Stimulated activated memory B cell treated with anti-CD40 and anti-IgM and Interleukin-4, amounts not matched to agents 10 μg/mL and 1 μg/mL and 100 μg/mL, for 72 hours (primary cell): ENCODE measurements around the gene BZW2.

Experiments used
- ATAC-seq: fragments of 150-1000 bp; cut with Tn5 transposase; 2 replicates; pipeline ENCODE4 v1.10.0; 2021
- H3K27ac Mint-ChIP-seq: one replicate; pipeline ENCODE4 v1.8.0; 2022; ENCODE audit warnings: mild to moderate bottlenecking, mixed read lengths
- H3K27me3 Mint-ChIP-seq: one replicate; pipeline ENCODE4 v1.8.0; 2022; ENCODE audit warnings: mixed read lengths
- H3K36me3 Mint-ChIP-seq: one replicate; pipeline ENCODE4 v1.8.0; 2022; ENCODE audit warnings: mixed read lengths
- H3K4me1 Mint-ChIP-seq: one replicate; pipeline ENCODE4 v1.8.0; 2022; ENCODE audit warnings: mixed read lengths
- H3K4me3 Mint-ChIP-seq: one replicate; pipeline ENCODE4 v1.8.0; 2022; ENCODE audit warnings: mild to moderate bottlenecking, moderate library complexity, mixed read lengths
- H3K9me3 Mint-ChIP-seq: one replicate; pipeline ENCODE4 v1.8.0; 2022; ENCODE audit warnings: mixed read lengths

Gene BZW2

DNA sequence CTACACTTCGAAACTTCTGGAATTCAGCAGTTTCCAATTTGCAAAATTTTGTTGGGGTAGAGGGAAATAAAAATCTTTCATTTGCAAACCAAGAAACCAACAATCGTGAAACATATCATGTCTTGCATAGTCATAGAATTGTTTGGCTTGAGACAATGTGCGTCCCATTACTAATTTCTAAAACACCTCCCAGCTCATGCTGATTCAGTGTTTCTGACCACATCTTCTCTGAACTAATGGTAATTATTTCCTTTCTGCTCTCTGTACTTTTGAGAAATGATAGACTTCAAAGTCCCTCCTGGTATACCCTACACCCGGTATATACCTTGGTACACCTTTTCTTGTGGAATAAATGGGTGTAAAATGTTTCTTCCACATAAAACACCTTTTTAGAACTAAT is 65.7 kb downstream of the BZW2 start:
- H3K4me3 Mint-ChIP-seq, result no peak overlapping the region
- no peaks in the 10 kb centered on the region for H3K4me1 Mint-ChIP-seq
- no peaks in the 10 kb centered on the region for H3K27me3 Mint-ChIP-seq
- H3K27ac Mint-ChIP-seq, result no peak overlapping the region
- H3K36me3 Mint-ChIP-seq, result peaks cover 16% of the 10 kb centered on the region
- no peak for ATAC-seq
- H3K9me3 Mint-ChIP-seq, result peaks cover 2% of the 10 kb centered on the region

DNA sequence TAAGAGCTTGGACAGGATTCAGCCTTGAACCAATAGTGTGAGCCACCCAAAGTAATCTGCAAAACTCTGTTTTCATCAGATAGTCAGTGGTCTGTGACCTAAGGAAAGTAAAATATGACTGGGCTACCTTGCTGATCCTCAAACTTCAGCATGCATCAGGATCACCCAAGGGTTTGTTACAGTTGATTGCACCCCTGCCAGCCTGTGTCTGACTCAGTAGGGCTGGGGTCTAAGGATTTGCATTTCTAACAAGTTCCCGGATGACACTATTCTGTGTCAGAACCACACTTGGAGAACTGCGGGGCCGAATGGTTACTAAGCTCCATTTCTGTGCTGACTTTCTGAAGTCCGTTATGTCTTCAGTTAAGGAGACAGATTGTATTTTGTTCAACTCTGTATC is 66.9 kb downstream of the BZW2 start:
- Mint-ChIP-seq H3K27ac (no peak overlapping the region), H3K4me1 (no peaks in the 10 kb centered on the region), H3K36me3 (peaks cover 11% of the 10 kb centered on the region), H3K9me3 (peaks cover 2% of the 10 kb centered on the region), H3K4me3 (no peak overlapping the region), H3K27me3 (no peaks in the 10 kb centered on the region)
- ATAC-seq, result peak; percentile 75

DNA sequence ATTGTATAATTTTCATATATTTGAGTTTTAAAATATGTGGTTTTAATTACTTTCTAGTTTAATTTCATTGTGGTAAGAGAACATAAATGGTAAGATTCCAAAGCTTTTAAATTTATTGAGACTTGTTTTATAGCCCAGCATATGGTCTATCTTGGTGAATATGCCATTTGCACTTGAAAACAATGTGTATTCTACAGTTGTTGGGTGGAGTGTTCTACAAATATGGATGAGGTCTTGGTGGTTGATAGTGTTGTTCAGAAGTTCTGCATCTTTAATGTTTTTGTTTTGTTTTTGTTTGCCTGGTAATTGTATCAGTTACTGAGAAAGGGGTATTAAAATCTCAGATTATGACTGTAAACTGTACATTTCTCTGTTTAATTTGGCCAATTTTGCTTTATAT is 69.9 kb downstream of the BZW2 start:
- Mint-ChIP-seq H3K9me3 (no peaks in the 10 kb centered on the region), H3K4me1 (no peaks in the 10 kb centered on the region), H3K4me3 (no peak overlapping the region), H3K36me3 (no peaks in the 10 kb centered on the region), H3K27ac (no peak overlapping the region), H3K27me3 (no peaks in the 10 kb centered on the region)
- ATAC-seq, result no peak

DNA sequence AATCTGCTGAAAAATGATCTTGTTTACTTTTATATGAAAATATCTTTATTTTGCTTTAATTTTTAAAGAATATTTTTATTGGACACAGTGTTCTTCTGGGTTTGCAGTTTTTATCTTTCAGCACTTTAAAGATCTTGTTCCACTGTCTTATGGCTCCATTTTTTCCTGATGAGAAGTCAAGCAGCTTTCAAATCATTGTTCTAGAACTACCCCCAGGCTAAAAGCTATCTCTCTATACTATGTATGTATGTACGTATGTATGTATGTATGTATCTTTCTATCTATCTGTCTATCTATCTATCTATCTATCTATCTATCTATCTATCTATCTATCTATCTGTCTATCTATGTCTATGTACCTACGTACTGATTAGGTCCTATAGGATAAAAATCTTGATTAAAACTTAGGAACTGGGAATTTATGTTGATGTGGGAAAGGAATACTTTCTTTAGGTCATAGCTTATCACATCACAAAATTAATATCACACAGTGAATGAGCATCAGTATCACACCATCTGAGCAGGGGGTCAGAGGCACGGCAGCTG is 72.2 kb downstream of the BZW2 start:
- no peaks in the 10 kb centered on the region for H3K9me3 Mint-ChIP-seq
- no peaks in the 10 kb centered on the region for H3K4me1 Mint-ChIP-seq
- H3K27me3 Mint-ChIP-seq, result no peaks in the 10 kb centered on the region
- no peak for ATAC-seq
- no peak overlapping the region for H3K27ac Mint-ChIP-seq
- H3K36me3 Mint-ChIP-seq, result no peaks in the 10 kb centered on the region
- H3K4me3 Mint-ChIP-seq, result no peak overlapping the region

DNA sequence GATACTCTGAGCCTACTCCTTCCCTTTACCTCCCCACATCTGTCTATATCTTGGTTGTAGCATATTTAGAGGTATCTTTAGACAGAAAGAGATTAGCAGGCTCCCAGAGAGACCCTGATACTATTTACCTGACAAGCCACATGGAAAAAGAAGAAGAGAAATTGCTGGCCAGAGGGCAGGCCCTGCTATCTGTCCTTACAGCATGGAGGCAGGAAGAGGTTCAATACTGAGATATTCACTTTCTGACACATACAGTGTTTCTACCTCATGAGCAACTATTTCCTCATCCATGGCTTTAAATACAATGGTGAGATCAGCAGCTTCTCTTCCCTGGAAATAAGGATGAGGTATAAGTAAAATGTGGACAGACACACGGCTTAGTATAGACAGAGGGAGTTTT is 73.7 kb downstream of the BZW2 start:
- Mint-ChIP-seq H3K9me3 (no peaks in the 10 kb centered on the region), H3K4me3 (no peak overlapping the region), H3K4me1 (no peaks in the 10 kb centered on the region), H3K27ac (no peak overlapping the region), H3K36me3 (no peaks in the 10 kb centered on the region), H3K27me3 (no peaks in the 10 kb centered on the region)
- ATAC-seq, result no peak

DNA sequence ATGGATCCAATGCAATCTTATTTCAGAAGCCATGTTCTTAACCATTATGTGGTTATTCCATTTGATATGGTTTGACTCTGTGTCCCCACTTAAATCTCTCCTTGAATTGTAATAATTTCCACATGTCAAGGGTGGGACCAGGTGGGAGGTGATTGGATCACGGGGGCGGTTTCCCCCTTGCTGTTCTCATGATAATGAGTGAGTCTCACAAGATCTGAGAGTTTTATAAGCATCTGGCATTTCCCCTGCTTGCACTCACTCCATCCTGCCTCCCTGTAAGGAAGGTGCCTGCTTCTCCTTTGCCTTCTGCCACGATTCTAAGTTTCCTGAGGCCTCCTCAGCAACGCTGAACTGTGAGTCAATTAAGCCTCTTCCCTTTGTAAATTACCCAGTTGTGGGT is 75.6 kb downstream of the BZW2 start:
- H3K4me1 Mint-ChIP-seq, result no peaks in the 10 kb centered on the region
- H3K27ac Mint-ChIP-seq, result no peak overlapping the region
- no peaks in the 10 kb centered on the region for H3K36me3 Mint-ChIP-seq
- no peak overlapping the region for H3K4me3 Mint-ChIP-seq
- H3K27me3 Mint-ChIP-seq, result no peaks in the 10 kb centered on the region
- ATAC-seq, result no peak
- no peaks in the 10 kb centered on the region for H3K9me3 Mint-ChIP-seq

DNA sequence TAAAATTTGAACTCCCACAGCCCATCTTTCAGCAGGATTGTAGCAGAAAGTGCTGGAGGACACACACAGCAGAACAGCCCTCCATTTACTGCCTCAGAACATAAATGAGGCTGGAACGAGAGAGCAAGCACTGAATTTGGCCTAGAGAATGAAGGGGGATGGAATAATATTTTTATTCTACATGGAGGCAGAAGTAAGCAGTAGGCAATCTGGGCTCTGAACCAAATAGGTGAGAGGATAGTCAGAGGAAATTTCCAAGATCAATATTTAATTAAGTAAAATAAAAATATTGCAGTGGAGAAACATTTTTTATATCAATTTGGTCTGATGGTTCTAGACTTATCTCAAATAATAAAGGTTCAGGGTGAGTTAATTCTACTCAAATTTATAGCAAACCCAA is 78.4 kb downstream of the BZW2 start:
- H3K4me1 Mint-ChIP-seq, result no peaks in the 10 kb centered on the region

DNA sequence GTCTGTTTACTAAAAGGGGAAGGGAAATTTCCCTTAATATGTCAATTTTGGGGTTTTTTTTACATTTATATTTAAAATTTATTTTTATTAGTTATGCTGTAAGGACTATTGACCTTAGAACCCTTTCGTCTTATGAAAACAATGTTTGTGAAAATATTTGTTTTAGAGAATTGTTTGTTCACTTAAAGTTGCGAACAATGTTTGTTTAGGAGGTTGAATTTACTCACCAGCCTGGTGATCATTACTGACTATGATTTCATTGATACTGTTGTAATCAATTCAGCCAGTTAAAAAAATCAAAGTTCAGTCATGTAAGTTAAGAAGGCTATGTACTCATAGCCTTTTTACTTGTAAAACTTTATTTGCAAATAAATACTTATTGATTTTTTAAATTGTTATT is 80.2 kb downstream of the BZW2 start:
- peaks cover 3% of the 10 kb centered on the region for H3K36me3 Mint-ChIP-seq
- H3K4me3 Mint-ChIP-seq, result no peak overlapping the region
- H3K4me1 Mint-ChIP-seq, result no peaks in the 10 kb centered on the region
- no peak overlapping the region for H3K27ac Mint-ChIP-seq
- ATAC-seq, result no peak
- H3K27me3 Mint-ChIP-seq, result no peaks in the 10 kb centered on the region
- H3K9me3 Mint-ChIP-seq, result no peaks in the 10 kb centered on the region

More for the DNA sequence above, 78.4 kb downstream of the BZW2 start:
- no peaks in the 10 kb centered on the region for H3K9me3 Mint-ChIP-seq
- H3K4me3 Mint-ChIP-seq, result no peak overlapping the region
- no peak for ATAC-seq
- H3K27ac Mint-ChIP-seq, result no peak overlapping the region
- H3K36me3 Mint-ChIP-seq, result peaks cover 3% of the 10 kb centered on the region
- H3K27me3 Mint-ChIP-seq, result no peaks in the 10 kb centered on the region

DNA sequence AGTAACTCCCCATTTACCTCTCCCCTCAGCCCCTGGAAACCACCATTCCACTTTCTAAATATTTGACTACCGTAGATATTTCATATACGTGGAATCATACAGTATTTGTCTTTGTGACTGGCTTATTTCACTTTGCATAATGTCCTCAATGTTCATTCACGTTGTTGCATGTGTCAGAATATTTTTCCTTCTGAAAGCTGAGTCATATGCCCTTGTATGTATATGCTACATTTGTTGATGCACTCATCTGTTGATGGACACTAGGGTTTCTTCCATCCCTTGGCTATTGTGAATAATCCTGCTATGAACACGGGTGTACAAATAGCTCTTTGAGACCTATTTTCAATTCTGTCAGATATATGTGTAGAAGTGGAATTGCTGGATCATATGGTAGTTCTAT is 81.8 kb downstream of the BZW2 start:
- Mint-ChIP-seq H3K27ac (no peak overlapping the region), H3K36me3 (peaks cover 3% of the 10 kb centered on the region), H3K9me3 (no peaks in the 10 kb centered on the region), H3K4me1 (peaks cover 6% of the 10 kb centered on the region), H3K4me3 (no peak overlapping the region), H3K27me3 (no peaks in the 10 kb centered on the region)
- no peak for ATAC-seq

DNA sequence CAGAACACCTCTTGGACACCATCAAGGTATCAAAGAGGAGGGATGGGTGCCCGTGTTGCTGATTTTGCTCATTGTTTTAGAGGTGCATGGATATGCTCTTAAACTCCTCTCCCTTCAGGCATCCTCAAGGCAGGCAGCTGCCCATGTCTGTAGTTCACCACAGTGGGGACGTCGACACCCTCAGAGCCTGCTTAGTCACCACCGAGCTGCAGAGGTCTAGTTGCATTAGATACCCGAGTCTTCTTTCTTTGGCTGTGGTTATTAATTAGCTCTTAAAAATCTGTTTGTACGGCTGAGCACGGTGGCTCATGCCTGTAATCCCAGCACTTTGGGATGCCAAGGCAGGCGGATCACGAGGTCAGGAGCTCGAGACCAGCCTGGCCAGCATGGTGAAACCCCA is 82.8 kb downstream of the BZW2 start:
- Mint-ChIP-seq H3K36me3 (peaks cover 3% of the 10 kb centered on the region), H3K9me3 (no peaks in the 10 kb centered on the region), H3K4me3 (no peak overlapping the region), H3K27ac (no peak overlapping the region), H3K4me1 (peaks cover 6% of the 10 kb centered on the region), H3K27me3 (no peaks in the 10 kb centered on the region)
- no peak for ATAC-seq

DNA sequence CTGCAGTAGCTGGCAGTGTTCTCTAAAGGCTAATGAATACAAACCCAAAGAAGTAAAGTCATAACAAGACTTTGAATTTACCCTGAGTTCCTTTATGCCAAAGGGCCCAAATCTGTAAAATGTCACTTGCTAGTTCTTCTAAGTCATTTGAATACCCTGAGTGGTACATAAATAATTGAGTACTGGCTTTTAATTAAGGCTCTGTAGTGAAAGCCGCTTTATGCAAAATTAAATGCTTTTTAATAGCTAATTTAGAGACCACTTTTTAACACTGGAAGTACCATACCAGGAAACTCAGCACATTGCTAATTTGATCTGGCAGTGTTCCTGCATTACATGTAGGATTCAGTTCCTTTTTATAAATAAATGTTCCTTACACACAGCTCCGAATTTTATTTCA is 83.6 kb downstream of the BZW2 start:
- Mint-ChIP-seq H3K4me1 (peaks cover 6% of the 10 kb centered on the region), H3K9me3 (no peaks in the 10 kb centered on the region), H3K27me3 (no peaks in the 10 kb centered on the region), H3K36me3 (peaks cover 3% of the 10 kb centered on the region), H3K4me3 (no peak overlapping the region), H3K27ac (no peak overlapping the region)
- ATAC-seq, result no peak

DNA sequence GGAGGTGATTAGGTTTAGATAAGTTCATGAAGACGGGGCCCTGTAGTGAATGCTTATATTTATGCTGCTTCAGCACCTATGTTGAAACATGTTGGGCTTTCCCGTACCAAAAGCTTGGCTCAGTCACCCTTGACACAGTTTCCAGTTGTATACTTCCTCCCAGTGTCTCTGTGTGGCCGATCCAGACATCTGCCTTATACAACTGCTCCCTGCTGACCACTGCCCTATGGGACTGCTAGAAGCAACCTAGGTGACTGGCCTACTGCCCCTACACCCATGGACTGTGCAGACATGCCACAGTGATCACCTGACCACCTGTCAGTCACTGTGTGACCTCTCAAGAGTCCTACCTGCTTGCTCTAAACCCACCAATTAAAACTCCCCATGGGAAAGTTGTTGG is 85.0 kb downstream of the BZW2 start:
- H3K9me3 Mint-ChIP-seq, result no peaks in the 10 kb centered on the region
- H3K27ac Mint-ChIP-seq, result no peak overlapping the region
- H3K27me3 Mint-ChIP-seq, result no peaks in the 10 kb centered on the region
- peaks cover 3% of the 10 kb centered on the region for H3K36me3 Mint-ChIP-seq
- peaks cover 13% of the 10 kb centered on the region for H3K4me1 Mint-ChIP-seq
- ATAC-seq, result no peak
- no peak overlapping the region for H3K4me3 Mint-ChIP-seq

DNA sequence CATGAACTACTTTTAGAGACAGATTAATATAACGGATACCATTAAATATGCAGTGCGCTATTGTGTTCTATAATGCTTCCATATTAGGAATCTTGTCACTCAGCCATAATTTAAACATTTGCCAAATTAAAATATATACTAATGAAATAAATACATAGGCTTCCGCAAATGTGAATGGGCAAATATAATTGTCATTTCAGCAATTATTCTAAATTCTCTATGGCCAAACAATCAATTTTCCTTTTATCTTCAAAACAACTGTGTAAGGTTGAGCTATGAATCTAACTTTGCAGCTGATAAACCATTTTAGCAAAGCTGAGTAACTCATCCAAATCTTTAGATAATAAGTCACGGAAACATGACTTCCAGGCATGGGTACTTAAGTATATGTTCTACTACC is 86.8 kb downstream of the BZW2 start:
- no peak overlapping the region for H3K27ac Mint-ChIP-seq
- peaks cover 3% of the 10 kb centered on the region for H3K36me3 Mint-ChIP-seq
- no peak for ATAC-seq
- H3K4me3 Mint-ChIP-seq, result no peak overlapping the region
- peaks cover 13% of the 10 kb centered on the region for H3K4me1 Mint-ChIP-seq
- no peaks in the 10 kb centered on the region for H3K27me3 Mint-ChIP-seq
- H3K9me3 Mint-ChIP-seq, result no peaks in the 10 kb centered on the region

DNA sequence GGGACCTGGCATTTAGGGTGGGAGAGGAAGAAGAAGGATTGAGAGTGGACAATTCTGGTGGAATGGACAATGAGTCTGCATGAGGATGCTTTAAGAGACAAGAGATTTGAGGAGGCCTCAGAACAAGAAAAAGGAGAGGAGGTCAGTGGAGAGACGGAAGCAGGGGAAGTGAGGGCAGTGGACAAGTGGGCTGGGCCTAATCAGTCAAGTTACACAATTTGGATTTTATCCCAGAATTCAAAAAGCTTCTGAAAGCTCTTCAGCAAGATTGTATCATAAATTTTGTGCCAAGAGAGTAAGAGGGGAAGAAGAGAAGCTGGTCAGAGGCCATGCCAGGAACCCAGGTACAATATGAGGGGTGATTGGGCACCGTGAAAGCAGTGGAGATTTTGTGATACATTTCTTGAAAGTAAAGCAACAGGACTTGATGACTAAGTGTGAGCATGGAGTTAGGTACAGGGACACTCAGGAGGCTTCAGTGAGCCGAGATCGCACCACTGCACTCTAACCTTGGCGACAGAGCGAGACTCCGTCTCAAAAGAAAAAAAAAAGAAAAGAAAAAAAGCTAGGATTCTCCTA is 88.3 kb downstream of the BZW2 start:
- H3K4me1 Mint-ChIP-seq, result peaks cover 13% of the 10 kb centered on the region
- no peaks in the 10 kb centered on the region for H3K36me3 Mint-ChIP-seq
- H3K9me3 Mint-ChIP-seq, result no peaks in the 10 kb centered on the region
- ATAC-seq, result no peak
- H3K27me3 Mint-ChIP-seq, result no peaks in the 10 kb centered on the region
- no peak overlapping the region for H3K27ac Mint-ChIP-seq
- no peak overlapping the region for H3K4me3 Mint-ChIP-seq

DNA sequence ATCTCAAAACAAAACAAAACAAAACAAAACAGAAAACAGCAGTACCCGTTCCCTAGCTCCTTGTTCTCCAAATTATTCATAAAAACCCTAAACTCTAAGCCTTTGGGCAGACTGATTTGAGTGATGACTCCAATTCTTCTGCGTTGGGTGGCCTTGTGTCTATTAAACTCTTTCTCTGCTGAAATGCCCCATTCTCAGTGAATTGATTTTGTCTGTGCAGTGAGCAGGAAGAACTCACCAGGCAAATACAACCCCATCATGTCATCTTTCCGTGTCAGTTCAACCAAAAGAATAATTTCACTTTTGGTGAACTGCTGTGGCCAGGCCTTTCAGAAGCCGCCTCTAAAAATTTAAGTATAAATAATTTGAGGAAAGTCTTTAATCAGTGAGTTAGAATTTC is 89.0 kb downstream of the BZW2 start:
- Mint-ChIP-seq H3K27ac (no peak overlapping the region), H3K36me3 (no peaks in the 10 kb centered on the region), H3K27me3 (no peaks in the 10 kb centered on the region), H3K4me3 (no peak overlapping the region), H3K4me1 (peaks cover 13% of the 10 kb centered on the region), H3K9me3 (no peaks in the 10 kb centered on the region)
- no peak for ATAC-seq

DNA sequence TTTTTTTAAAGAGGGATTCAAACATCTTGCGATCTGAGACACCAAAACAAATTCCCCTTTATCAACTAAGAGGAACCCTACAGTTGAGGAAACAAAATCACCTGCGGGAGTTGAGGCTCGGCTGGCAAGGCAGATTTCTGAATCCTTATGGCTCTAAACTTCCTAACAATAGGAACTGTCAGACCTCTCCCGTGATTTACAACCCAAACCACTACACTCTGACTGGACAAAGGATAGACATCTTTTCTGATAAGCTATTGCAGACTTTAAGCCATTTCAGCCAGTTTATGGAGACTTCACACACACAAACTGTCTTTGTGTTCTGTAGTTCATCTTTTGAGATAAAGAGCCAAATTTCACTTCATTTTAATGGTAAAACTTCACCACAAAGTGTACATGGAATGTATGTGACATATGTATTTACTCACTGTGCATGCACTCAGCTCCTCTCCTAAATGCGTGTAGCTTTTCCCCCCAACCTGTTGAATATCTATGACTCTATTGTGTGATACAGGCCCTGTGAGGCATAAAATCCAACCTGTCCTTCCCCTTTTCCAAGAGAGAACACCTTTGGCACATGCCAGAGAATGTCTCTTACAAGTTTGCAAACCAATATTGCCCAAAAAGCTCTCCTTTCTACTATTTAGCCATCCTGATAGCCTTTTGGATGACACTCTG is 92.2 kb downstream of the BZW2 start:
- H3K36me3 Mint-ChIP-seq, result no peaks in the 10 kb centered on the region
- no peaks in the 10 kb centered on the region for H3K27me3 Mint-ChIP-seq
- peaks cover 7% of the 10 kb centered on the region for H3K4me1 Mint-ChIP-seq
- no peaks in the 10 kb centered on the region for H3K9me3 Mint-ChIP-seq
- ATAC-seq, result no peak
- H3K4me3 Mint-ChIP-seq, result no peak overlapping the region
- no peak overlapping the region for H3K27ac Mint-ChIP-seq
